CD4-positive, alpha-beta T cell (primary cell): ENCODE results near the gene ANO2. TPM values are rescaled to one million over a fixed set of nuclear protein-coding genes. Genes with fewer than 3 reads are reported as not detected.

Experiments
- ATAC-seq: fragments of 200-7000 bp; cut with Tn5 transposase; one replicate; pipeline ENCODE4 v1.10.0; 2022; ENCODE audit warnings: mild to moderate bottlenecking; ENCODE audit not compliant: poor library complexity
- CTCF ChIA-PET: fragments of 350-600 bp; sonication (Branson Sonifier 250); formaldehyde crosslinking; loops from one replicate; lab custom pipeline; 2021; ENCODE audit warnings: antibody characterized with exemption, inconsistent platforms; lab: Charles Lee
- POLR2A ChIA-PET: fragments of 350-600 bp; sonication (Branson Sonifier 250); formaldehyde crosslinking; loops from one replicate; lab custom pipeline; 2021; ENCODE audit warnings: antibody characterized with exemption, inconsistent platforms; lab: Charles Lee
- DNase-seq, 14 experiments: peaks; one replicate each; pipeline ENCODE4 v3.0.0-alpha.2; 2013 to 2020; ENCODE audit warnings: mixed read lengths in 2 of 14
- H3K27ac ChIP-seq, 2 donors: one replicate each; pipeline versions ENCODE4 v1.5.1 to v1.7.0; 2013; ENCODE audit warnings: low read length in 2 of 2, low read depth in 1 of 2, mild to moderate bottlenecking in 1 of 2
- H3K27me3 ChIP-seq, 2 experiments: 1 replicate in 1 of 2; 2 replicates in 1 of 2; pipeline versions ENCODE4 v1.6.1 to v1.7.0; 2013; ENCODE audit warnings: low read length in 2 of 2, control low read depth in 1 of 2, mild to moderate bottlenecking in 1 of 2, moderate library complexity in 1 of 2; ENCODE audit not compliant: insufficient read depth in 2 of 2, control insufficient read depth in 1 of 2
- H3K36me3 ChIP-seq: one replicate; pipeline ENCODE4 v1.6.1; 2013; ENCODE audit warnings: low read length, control low read depth; ENCODE audit not compliant: insufficient read depth
- H3K4me1 ChIP-seq: one replicate; pipeline ENCODE4 v1.6.1; 2013; ENCODE audit warnings: low read length, control low read depth; ENCODE audit not compliant: insufficient read depth
- H3K4me3 ChIP-seq: one replicate; pipeline ENCODE4 v1.5.1; 2013; ENCODE audit warnings: mild to moderate bottlenecking, low read length, moderate library complexity
- H3K9me3 ChIP-seq, 2 experiments: 1 replicate in 1 of 2; 2 replicates in 1 of 2; pipeline versions ENCODE4 v1.6.1 to v1.7.0; 2013; ENCODE audit warnings: low read length in 2 of 2, mild to moderate bottlenecking in 2 of 2, control low read depth in 1 of 2, moderate library complexity in 1 of 2; ENCODE audit not compliant: control insufficient read depth in 1 of 2, insufficient read depth in 1 of 2
- H3K27ac Mint-ChIP-seq: one replicate; pipeline ENCODE4 v1.8.0; 2020; ENCODE audit warnings: mixed read lengths
- H3K27me3 Mint-ChIP-seq: one replicate; pipeline ENCODE4 v1.8.0; 2021; ENCODE audit warnings: mixed read lengths
- H3K36me3 Mint-ChIP-seq: one replicate; pipeline ENCODE4 v1.8.0; 2021; ENCODE audit warnings: low read depth, mixed read lengths
- H3K4me1 Mint-ChIP-seq: one replicate; pipeline ENCODE4 v1.8.0; 2021; ENCODE audit warnings: low read depth, mixed read lengths
- H3K4me3 Mint-ChIP-seq: one replicate; pipeline ENCODE4 v1.8.0; 2020; ENCODE audit warnings: mild to moderate bottlenecking, mixed read lengths
- H3K9me3 Mint-ChIP-seq: one replicate; pipeline ENCODE4 v1.8.0; 2020; ENCODE audit warnings: mixed read lengths
- CTCF ChIP-seq: fragments of 200-600 bp; IDR thresholded peaks from one replicate; pipeline ENCODE4 v1.8.0; 2022; ENCODE audit warnings: antibody characterized with exemption, mild to moderate bottlenecking
- intact Hi-C, 2 experiments: fragments of 100-400 bp; cut with DNase I in 1 of 2; cut with micrococcal nuclease in 1 of 2; formaldehyde crosslinking; loops; one replicate each; pipeline versions ENCODE4 v1.15.1 to v1.9.0; 2023 to 2025; cut with DNase I, micrococcal nuclease
- total RNA-seq, 174 experiments: library from RNA in 2 of 174; stranded (reverse) in 2 of 174; gene quantifications; one replicate each; pipeline ENCODE4 v1.2.3 and lab custom pipeline; 2021 to 2026

The ANO2 gene
- total RNA-seq, 2 experiments from 2014 or later: not detected

DNA sequence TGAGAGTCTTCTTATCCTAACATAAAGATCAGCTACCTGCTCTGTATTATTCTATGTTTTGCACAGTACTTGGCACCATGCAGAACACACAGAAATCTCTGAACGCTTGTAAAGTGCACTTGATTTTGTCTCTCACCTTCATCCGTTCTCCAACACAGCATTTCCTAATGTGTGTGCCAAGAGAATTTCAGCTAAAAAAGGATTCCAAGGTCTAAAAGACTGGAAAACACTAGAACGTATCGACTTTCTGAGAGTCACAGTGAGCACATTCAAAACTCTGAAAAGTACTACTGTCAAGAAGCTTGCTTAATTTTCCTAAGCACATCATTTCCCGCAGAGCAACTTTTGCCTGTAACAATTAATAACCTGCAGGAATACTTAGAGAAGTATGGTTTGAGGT, 211.1 kb downstream of the ANO2 start:
- no peak for DNase-seq
- H3K27me3 Mint-ChIP-seq: no peaks in the 10 kb centered on the region
- Histone ChIP-seq H3K27ac (no peak overlapping the region), H3K27me3 (no peaks in the 10 kb centered on the region), H3K4me3 (no peak overlapping the region), H3K4me1 (no peaks in the 10 kb centered on the region), H3K9me3 (peaks cover 0 to 3% of the 10 kb centered on the region in 2 experiments), H3K36me3 (no peaks in the 10 kb centered on the region)
- no peak for ATAC-seq
- no peak overlapping the region for H3K27ac Mint-ChIP-seq
- no peak for TF ChIP-seq CTCF
- no peaks in the 10 kb centered on the region for H3K4me1 Mint-ChIP-seq
- H3K4me3 Mint-ChIP-seq: no peak overlapping the region
- ChIA-PET CTCF (no interaction called here), POLR2A (no interaction called here)
- intact Hi-C loops: no loop called here
- no peaks in the 10 kb centered on the region for H3K36me3 Mint-ChIP-seq
- H3K9me3 Mint-ChIP-seq: no peaks in the 10 kb centered on the region

DNA sequence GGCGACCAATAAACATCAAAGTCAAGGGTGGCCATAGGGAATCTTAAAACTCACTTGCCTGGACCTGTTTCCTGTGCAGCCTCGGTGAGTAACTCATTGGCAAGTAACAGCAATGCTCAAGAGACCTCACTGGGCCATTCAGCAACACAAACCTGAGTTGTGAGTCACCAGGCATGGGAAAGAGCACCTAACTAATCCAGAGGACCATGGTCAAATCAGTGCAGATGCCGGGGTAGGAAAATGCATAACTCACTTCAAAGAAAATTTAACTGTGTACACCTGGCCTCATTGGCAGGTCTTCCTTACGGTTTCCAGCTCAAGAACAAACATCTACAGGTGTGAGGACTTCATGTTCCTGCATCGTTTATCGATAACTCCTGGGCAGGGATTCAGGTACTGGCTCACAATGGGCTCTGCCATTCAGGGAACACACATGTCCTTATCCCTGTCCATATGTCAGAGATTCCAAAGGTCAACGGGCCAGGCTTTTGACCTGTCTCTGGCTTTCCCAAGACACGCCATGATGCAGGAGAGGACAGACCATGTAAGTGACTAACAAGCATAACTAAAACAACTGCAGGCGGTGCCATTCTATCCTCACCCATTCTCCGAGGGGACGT, 211.8 kb downstream of the ANO2 start:
- no peaks in the 10 kb centered on the region for H3K4me1 Mint-ChIP-seq
- no peak overlapping the region for H3K27ac ChIP-seq
- TF ChIP-seq CTCF: no peak
- ChIA-PET CTCF (no interaction called here), POLR2A (no interaction called here)
- ATAC-seq: no peak
- H3K27ac Mint-ChIP-seq: no peak overlapping the region
- H3K27me3 Mint-ChIP-seq: no peaks in the 10 kb centered on the region
- H3K4me3 ChIP-seq: no peak overlapping the region
- no peaks in the 10 kb centered on the region for H3K9me3 Mint-ChIP-seq
- H3K27me3 ChIP-seq: no peaks in the 10 kb centered on the region
- H3K4me1 ChIP-seq: no peaks in the 10 kb centered on the region
- H3K9me3 ChIP-seq: peaks cover 0 to 3% of the 10 kb centered on the region in 2 experiments
- DNase-seq: no peak
- H3K4me3 Mint-ChIP-seq: no peak overlapping the region
- no peaks in the 10 kb centered on the region for H3K36me3 Mint-ChIP-seq
- no peaks in the 10 kb centered on the region for H3K36me3 ChIP-seq
- intact Hi-C loops: no loop called here

GRCh38 chr12:5730962-5731361, 214.1 kb downstream of the ANO2 start:
- ATAC-seq: no peak
- no peak overlapping the region for H3K27ac Mint-ChIP-seq
- CTCF ChIA-PET: no interaction called here

More at GRCh38 chr12:5730962-5731361, 214.1 kb downstream of the ANO2 start:
- Histone ChIP-seq H3K27ac (no peak overlapping the region), H3K9me3 (peaks cover 0 to 1% of the 10 kb centered on the region in 2 experiments), H3K27me3 (peaks cover 0 to 4% of the 10 kb centered on the region in 2 experiments), H3K36me3 (no peaks in the 10 kb centered on the region), H3K4me1 (no peaks in the 10 kb centered on the region), H3K4me3 (no peak overlapping the region)
- POLR2A ChIA-PET: no interaction called here
- H3K36me3 Mint-ChIP-seq: no peaks in the 10 kb centered on the region
- no peak overlapping the region for H3K4me3 Mint-ChIP-seq
- no peak for DNase-seq
- intact Hi-C loops: no loop called here
- no peak for TF ChIP-seq CTCF
- H3K9me3 Mint-ChIP-seq: no peaks in the 10 kb centered on the region
- H3K4me1 Mint-ChIP-seq: no peaks in the 10 kb centered on the region
- peaks cover 3% of the 10 kb centered on the region for H3K27me3 Mint-ChIP-seq
